K562 (cell line): ENCODE data around the gene DYRK2.

Source experiments
- E2F5 ChIP-seq: sonication (generic); formaldehyde crosslinking; IDR thresholded peaks from 2 replicates; pipeline ENCODE4 v1.8.0; 2022; ENCODE audit warnings: mild to moderate bottlenecking, missing genetic modification reagents
- FOSL1 ChIP-seq: fragments of 200-800 bp; sonication (Bioruptor generic); conservative IDR thresholded peaks from 2 replicates; pipeline ENCODE4 v1.6.1; 2016; ENCODE audit warnings: missing genetic modification characterization, missing compliant biosample characterization
- TEAD4 ChIP-seq, 2 experiments: sonication (generic) in 1 of 2; formaldehyde crosslinking in 1 of 2; IDR thresholded peaks; 2 replicates each; pipeline versions ENCODE4 v1.6.1 to v1.8.0; 2012 to 2022; ENCODE audit warnings: borderline replicate concordance in 1 of 2, inconsistent platforms in 1 of 2, low read length in 1 of 2, mild to moderate bottlenecking in 1 of 2, missing genetic modification reagents in 1 of 2
- YY1 ChIP-seq, 3 experiments: IDR thresholded peaks; 2 replicates each; pipeline ENCODE4 v1.6.1; 2011; ENCODE audit warnings: low read length in 2 of 3, mild to moderate bottlenecking in 2 of 3, moderate library complexity in 2 of 3, borderline replicate concordance in 1 of 3, control low read depth in 1 of 3, low read depth in 1 of 3; ENCODE audit not compliant: insufficient read depth in 3 of 3, insufficient replicate concordance in 2 of 3, control insufficient read depth in 1 of 3, insufficient read length in 1 of 3; ENCODE audit errors: extremely low read depth in 1 of 3
- ZNF282 ChIP-seq: sonication (generic); formaldehyde crosslinking; IDR thresholded peaks from 2 replicates; pipeline ENCODE4 v1.8.1; 2023; ENCODE audit warnings: missing genetic modification reagents

GRCh38 chr12:67632005-67632404 lies 16.5 kb upstream of the DYRK2 start:
- TF ChIP-seq TEAD4 (IDR thresholded peaks at IDR 0.05; ENCODE audit: low read length) (no peak), TEAD4 (CRISPR knock-in tag; IDR thresholded peaks at IDR 0.05; ENCODE audit: borderline replicate concordance) (no peak), ZNF282 (no peak), YY1 (IDR thresholded peaks at IDR 0.05; ENCODE audit: borderline replicate concordance in 1 of 3, control insufficient read depth in 1 of 3, extremely low read depth in 1 of 3, insufficient read depth in 3 of 3, insufficient read length in 1 of 3, insufficient replicate concordance in 2 of 3, low read depth in 1 of 3, low read length in 2 of 3) (no peak), E2F5 (CRISPR knock-in tag) (no peak), FOSL1 (tag) (no peak)
